Measurements from ENCODE around the gene DNASE1L2. TPM values are rescaled to one million over a fixed set of nuclear protein-coding genes. Genes with fewer than 3 reads are reported as not detected.
A peak's percentile ranks its signal among the peaks of the same experiment; 100 is the strongest.
"Not testable (repeated sequence)": the region's sequence is repeated elsewhere in the genome, so short reads cannot be mapped to it uniquely, and the experiment has no call there.

The DNASE1L2 gene
- total RNA-seq, 1 experiment from 2014 or later, result 0.98 TPM

DNA sequence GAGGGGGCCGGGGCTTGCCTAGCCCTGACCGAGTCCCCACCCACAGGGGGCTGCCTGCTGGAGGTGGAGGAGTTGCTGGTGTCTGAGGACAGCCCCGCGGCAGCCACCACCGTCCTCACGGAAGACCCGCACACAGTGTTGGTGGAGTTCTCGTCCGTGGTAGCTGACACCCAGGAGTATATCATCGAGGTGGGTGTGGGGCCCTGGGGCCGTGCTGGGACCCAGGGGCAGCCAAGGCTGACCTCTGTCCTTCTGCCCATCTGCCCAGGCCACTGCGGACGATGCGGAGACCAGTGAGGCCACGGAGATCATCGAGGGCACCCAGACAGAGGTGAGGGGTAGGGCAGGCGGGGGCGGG is 1.5 kb upstream of the DNASE1L2 start:
- in situ Hi-C loops (cut with HindIII; ENCODE audit: low pct_unique_long_range_greater_than_20kb, low sequenced_read_pairs), result no loop called here
- no peak for DNase-seq (ENCODE audit: low read depth)

DNA sequence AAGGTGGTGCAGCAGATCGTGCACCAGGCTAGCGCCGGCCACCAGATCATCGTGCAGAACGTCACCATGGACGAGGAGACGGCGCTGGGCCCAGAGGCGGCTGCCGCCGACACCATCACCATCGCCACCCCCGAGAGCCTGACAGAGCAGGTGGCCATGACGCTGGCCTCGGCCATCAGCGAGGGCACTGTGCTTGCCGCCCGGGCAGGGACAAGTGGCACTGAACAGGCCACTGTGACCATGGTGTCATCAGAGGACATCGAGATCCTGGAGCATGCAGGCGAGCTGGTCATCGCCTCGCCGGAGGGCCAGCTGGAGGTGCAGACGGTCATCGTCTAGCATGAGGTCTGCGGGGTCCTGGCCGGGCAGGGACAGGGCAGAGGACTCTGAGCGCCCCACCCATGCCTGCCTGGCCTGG is 1.0 kb upstream of the DNASE1L2 start:
- DNase-seq (ENCODE audit: low read depth), result no peak
- in situ Hi-C loops (cut with HindIII; ENCODE audit: low pct_unique_long_range_greater_than_20kb, low sequenced_read_pairs), result no loop called here

DNA sequence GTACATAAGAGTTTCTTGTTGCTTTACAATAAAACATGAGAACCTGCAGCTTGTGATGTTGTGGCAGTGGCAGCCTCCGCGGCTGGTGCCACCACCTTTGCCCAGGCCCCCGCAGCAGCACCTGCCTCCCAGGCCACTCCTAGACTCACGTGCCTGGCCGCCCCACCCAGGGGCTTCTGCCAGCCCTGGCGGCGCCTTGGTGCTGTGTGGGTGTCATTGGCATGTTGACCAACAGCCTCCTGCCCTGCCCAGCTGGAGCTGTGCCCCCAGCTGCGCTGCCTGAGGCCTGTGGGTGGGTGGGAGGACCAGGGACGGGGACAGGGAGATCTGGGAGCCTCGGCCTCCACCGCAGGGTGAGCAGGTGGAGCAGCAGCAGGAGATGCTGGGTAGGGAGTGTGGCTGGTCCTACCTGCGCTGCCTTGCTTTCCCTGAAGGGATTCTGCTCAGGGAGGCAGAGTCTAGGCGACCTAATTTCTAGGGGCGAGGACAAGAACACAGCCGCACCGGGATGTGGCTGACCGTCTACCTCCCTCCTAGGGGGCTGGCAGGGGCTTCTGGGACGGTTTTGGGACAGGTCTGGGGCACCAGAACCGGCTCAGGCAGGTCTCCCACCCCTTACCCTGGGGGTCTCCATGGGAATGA is 428 bp upstream of the DNASE1L2 start:
- no peak for DNase-seq (ENCODE audit: low read depth)
- in situ Hi-C loops (cut with HindIII; ENCODE audit: low pct_unique_long_range_greater_than_20kb, low sequenced_read_pairs), result no loop called here

DNA sequence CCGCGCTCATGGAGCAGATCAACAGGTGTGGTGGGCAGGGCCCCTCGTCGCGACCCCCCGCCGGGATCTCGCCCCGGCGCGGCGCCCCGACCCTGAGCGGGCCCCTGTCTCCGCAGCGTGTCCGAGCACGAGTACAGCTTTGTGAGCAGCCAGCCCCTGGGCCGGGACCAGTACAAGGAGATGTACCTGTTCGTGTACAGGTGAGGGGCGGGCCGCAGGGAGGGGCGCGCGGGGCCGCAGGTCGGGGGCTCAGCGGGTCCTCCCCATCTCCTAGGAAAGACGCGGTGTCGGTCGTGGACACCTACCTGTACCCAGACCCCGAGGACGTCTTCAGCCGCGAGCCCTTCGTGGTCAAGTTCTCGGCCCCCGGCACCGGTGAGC is 848 bp downstream of the DNASE1L2 start:
- in situ Hi-C loops (cut with HindIII; ENCODE audit: low pct_unique_long_range_greater_than_20kb, low sequenced_read_pairs), result no loop called here
- no peak for DNase-seq (ENCODE audit: low read depth)

DNA sequence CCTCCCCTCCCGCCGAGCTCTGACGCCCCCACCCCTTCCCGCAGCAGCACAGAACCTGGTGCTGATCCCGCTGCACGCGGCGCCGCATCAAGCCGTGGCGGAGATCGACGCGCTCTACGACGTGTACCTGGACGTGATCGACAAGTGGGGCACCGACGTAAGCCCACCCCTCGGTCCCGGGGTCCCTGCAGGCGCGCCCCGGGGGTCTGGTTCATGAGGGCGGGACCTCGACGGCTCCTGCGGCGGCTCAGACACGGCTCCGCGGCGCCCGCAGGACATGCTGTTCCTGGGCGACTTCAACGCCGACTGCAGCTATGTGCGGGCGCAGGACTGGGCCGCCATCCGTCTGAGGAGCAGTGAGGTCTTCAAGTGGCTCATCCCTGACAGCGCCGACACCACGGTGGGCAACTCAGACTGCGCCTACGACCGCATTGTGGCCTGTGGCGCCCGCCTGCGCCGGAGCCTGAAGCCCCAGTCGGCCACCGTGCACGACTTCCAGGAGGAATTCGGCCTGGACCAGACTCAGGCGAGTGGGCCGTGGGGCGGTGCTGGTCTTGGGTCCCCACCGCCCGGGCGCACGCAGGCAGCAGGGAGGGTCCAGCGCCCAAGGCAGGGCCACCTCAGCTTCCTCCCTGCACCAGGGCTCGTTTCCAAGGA is 1.4 kb downstream of the DNASE1L2 start:
- in situ Hi-C loops (cut with HindIII; ENCODE audit: low pct_unique_long_range_greater_than_20kb, low sequenced_read_pairs), result no loop called here

DNA sequence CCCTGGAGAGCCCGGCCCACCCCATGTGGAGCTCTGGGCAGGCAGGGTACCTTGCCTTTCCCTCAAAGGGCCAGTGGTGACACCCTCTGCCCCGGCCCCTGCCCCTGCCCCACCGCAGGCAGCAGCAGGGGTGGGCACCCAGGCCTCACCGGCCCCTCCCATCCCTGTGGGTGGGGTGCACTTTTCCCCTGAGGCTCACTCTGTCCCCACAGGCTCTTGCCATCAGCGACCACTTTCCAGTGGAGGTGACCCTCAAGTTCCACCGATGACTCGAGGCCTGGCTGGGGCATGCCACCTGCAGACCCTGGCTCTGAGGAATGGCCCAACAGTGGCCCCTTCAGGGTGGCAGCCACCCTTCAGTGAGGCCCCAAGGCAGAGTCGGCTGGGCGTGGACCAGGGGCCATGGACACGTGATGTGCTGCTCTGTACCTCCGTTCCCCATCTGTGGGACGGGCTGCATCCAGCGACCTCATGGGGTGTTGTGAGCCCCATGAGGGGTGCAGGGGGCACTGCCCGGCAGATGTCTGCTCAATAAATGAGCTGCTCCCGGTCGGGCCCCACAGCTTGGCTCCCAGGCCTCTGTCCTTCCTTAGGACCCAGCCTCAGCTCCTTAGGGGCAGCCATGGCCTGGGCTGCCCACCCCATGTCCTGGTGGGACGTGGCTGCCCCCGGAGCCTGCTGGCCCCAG is 2.0 kb downstream of the DNASE1L2 start:
- DNase-seq (ENCODE audit: low read depth), result no peak
- in situ Hi-C loops (cut with HindIII; ENCODE audit: low pct_unique_long_range_greater_than_20kb, low sequenced_read_pairs), result no loop called here

More for the DNA sequence above, 1.4 kb downstream of the DNASE1L2 start:
- DNase-seq (ENCODE audit: low read depth), result no peak

DNA sequence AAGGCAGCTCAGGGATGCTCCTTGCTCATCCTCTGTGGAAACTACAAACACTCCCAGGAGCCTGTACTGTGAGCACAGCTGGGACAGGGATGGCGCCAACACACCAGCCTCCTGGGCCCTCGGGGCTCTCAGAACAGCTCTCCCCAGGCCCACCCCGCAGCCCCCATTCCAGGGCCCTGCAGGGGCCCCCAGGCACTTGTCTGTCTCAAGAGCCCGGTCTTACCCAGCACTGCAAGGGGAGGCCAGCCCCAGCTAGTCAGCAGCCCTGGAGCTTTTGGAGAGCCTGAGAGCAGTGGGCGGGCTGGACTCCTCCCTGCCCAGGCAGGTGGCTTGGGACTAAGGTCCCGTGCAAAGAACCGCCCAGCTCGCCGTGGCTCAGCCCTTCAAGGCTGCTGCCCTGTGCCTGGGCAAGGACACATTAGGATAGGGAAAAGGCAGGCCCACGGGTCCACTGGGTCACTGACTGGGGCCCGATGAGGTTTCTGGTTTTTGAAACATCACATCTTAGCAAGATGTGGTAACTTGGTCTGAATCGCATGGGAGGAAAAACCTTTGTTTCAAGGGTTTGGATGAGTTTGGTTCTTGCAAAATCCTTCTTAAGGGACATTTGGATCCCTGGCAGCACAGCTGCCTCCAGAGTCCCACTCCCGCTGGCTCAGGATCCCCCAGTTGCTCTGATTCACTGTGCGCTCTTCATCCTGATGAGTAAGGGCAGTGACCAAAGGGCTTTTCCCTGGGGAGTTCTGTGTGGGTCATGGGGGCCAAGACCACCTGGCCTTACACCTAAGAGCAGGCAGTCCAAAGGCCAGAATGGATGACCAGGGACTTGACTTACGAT is 2.8 kb downstream of the DNASE1L2 start:
- no peak for DNase-seq (ENCODE audit: low read depth)
- in situ Hi-C loops (cut with HindIII; ENCODE audit: low pct_unique_long_range_greater_than_20kb, low sequenced_read_pairs), result no loop called here

DNA sequence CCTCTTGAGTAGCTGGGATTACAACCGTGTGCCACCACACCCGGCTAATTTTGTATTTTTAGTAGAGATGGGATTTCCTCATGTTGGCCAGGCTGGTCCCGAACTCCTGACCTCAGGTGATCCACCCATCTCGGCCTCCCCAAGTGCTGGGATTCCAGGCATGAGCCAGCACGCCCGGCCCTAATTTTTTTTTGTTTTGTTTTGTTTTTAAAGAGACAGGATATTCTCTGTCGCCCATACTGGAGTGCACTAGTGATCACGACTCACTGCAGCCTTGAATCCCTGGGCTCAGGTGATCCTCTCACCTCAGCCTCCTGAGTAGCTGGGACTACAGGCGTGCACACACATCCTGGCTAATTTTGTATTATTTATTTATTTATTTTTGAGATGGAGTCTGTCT is 4.1 kb downstream of the DNASE1L2 start:
- in situ Hi-C loops (cut with HindIII; ENCODE audit: low pct_unique_long_range_greater_than_20kb, low sequenced_read_pairs), result not testable (repeated sequence)
- peak; percentile 46 for DNase-seq (ENCODE audit: low read depth)

DNA sequence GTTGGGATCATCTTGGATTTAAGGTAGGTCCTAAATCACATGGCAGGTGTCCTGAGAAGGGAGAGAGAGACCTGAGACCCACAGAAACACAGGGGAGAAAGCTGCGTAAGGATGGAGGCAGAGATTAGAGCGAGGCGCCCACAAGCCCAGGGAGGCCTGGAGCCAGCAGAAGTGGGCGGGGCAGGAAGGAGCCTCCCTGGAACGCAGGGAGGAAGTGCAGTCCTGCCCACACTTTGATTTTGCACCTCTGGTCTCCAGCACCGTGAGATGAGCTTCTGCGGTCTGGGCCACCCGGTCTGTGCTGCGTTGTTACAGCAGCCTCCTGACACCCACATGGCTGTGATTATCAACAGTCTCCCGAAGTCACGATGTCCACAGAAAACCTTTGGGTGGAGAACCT is 6.4 kb downstream of the DNASE1L2 start:
- no peak for DNase-seq (ENCODE audit: low read depth)
- in situ Hi-C loops (cut with HindIII; ENCODE audit: low pct_unique_long_range_greater_than_20kb, low sequenced_read_pairs), result no loop called here

DNA sequence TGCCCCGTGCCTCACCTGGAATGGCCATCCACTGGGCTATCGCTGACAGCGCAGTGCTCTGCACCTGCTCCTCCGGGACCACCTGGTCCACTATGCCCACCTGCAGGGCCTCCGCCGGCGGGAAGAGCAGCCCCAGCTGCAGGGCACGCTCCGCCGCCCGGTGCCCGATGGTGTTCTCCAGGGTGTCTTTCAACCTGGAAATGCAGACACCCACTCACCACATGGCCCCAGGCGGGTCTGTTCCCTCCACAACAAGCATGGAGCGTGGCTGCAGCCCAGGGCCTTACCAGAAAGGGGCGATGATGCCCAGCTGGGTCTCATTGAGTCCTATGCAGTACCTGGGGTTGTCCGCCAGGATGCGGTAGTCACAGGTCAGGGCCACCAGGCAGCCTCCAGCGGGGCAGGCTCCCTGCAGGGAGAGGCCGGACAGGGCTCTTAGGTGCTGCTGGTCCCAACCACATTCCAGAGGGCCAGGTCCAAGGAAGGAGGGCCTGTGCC is 6.8 kb downstream of the DNASE1L2 start:
- no peak for DNase-seq (ENCODE audit: low read depth)
- in situ Hi-C loops (cut with HindIII; ENCODE audit: low pct_unique_long_range_greater_than_20kb, low sequenced_read_pairs), result no loop called here

DNA sequence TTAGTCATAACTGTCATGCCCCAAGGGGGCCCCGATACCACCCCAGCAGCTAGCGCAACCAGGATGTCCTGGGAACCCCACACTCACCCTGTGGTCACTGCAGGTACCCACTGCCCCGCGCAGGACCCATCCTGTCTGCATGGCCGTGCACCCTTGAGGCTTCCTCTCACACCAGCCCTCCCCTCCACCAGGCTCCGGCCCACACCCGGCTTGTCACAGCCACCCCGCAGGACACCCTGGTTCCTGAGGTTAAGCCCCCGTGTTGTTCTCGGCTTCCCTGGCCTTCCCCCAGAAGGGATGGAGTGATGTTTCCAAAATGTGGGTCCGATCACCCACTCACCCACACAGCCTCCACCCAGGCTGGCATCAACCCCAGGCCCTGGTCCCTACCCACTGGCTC is 7.5 kb downstream of the DNASE1L2 start:
- DNase-seq (ENCODE audit: low read depth), result no peak
- in situ Hi-C loops (cut with HindIII; ENCODE audit: low pct_unique_long_range_greater_than_20kb, low sequenced_read_pairs), result no loop called here

DNA sequence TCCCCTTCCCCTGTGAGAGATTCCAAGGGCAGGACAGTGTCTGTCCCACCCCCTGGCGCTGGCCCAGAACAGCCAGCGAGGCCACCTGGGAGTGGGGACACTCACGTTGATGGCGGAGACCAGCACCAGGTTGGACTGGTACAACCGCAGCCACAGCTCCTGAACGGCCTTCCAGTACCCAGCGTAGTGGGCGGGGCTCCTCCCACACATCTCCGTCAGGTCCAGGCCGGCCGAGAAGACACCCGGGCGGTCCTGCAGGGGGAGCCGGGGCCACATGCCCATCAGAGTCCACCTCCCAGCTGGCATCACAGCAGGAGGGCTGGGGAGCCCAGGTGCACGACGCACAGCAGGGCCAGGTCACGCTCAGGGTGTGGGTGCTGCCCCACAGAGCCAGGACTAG is 8.1 kb downstream of the DNASE1L2 start:
- DNase-seq (ENCODE audit: low read depth), result no peak
- in situ Hi-C loops (cut with HindIII; ENCODE audit: low pct_unique_long_range_greater_than_20kb, low sequenced_read_pairs), result no loop called here

DNA sequence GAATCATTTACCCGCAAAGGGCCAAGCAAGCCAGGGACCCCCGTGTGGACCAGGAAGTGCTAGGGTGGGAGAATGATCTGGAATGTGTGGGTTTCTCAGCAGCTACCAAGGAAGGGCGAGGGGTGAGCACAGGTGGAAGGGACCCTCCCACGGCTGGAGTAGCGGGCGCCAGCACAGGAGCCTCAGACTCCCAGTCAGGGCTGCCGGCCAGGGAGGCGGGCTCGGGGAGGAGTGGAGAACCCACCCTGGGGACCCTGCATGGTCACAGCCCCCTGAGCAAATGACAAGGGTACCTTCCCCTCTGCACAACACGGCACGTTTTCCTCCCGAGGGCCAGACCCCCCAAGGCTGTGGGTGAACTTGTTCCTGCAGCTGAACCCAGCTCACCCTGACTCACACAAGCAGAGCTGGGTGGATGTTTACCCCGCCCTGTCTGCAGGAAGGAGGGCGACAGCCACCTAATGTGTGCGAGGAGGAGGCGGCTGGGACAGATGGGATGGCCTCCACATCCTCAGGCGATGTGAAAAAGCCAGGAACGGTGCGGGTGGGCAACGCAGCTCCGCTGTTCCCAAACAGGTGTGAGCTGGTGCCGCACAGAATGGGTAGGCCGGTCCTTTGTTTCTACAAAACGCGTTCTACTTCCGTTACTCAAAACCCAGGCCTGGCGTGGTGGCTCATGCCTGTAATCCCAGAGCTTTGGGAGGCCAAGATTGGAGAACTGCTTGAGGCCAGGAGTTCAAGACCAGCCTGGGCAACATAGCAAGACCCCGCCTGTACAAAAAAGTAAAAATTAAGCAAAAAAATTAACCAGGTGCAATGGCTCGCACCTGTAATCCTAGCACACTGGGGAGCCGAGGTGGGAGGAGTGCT is 8.9 kb downstream of the DNASE1L2 start:
- DNase-seq (ENCODE audit: low read depth), result no peak
- in situ Hi-C loops (cut with HindIII; ENCODE audit: low pct_unique_long_range_greater_than_20kb, low sequenced_read_pairs), result no loop called here

DNA sequence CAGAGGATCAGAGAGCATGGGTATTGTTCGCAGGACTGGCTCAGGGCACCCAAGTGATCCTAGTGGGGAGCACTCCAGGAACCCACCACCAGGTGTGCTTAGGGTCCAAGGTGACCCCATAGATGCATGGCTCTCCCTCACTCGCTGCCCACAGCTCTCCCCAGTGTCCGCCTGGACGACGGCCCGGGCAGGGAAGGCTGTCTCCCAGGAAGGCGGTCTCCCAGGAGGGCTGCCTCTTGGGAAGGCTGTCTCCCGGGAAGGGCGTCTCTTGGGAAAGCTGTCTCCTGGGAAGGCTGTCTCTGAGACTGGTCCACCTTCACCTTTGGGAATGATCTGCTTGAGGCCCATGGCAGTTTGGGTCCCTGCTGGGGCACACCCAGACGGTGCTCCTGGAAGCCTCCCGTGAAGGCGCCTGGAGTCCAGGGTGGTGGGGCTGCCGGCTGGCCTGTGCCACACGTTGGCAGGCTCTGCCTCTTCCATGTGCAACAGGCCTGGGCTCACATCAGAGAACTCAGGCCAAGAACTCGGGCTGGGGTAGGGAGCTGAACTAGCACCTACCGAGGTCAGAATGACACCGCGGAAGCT is 10.1 kb downstream of the DNASE1L2 start:
- no peak for DNase-seq (ENCODE audit: low read depth)
- in situ Hi-C loops (cut with HindIII; ENCODE audit: low pct_unique_long_range_greater_than_20kb, low sequenced_read_pairs), result no loop called here

DNA sequence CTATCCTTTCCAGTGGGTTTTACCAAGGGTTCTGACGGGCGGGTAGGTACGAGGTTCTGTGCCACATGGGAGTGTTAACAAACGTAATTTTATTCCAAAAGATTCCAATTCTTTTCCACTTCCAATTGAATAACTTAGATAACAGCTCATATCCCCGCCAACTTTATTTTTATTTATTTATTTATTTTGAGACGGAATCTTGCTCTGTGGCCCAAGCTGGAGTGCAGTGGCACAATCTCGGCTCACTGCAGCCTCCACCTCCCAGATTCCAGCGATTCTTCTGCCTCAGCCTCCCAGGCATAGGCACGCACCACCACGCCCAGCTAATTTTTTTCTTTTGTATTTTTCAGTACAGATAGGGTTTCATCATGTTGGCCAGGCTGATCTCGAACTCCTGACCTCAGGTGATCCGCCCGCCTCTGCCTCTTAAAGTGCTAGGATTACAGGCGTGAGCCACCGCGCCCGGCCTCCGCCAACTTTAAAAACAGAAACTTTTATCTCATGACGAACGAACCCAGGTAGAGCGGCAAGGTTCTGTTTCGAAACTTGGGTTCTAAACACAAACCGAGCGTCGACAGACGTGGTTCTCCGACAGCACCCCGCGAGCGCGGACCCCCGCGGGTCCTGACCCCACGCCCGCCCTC is 14.5 kb downstream of the DNASE1L2 start:
- DNase-seq (ENCODE audit: low read depth), result peak; percentile 73
- in situ Hi-C loops (cut with HindIII; ENCODE audit: low pct_unique_long_range_greater_than_20kb, low sequenced_read_pairs), result no loop called here

DNA sequence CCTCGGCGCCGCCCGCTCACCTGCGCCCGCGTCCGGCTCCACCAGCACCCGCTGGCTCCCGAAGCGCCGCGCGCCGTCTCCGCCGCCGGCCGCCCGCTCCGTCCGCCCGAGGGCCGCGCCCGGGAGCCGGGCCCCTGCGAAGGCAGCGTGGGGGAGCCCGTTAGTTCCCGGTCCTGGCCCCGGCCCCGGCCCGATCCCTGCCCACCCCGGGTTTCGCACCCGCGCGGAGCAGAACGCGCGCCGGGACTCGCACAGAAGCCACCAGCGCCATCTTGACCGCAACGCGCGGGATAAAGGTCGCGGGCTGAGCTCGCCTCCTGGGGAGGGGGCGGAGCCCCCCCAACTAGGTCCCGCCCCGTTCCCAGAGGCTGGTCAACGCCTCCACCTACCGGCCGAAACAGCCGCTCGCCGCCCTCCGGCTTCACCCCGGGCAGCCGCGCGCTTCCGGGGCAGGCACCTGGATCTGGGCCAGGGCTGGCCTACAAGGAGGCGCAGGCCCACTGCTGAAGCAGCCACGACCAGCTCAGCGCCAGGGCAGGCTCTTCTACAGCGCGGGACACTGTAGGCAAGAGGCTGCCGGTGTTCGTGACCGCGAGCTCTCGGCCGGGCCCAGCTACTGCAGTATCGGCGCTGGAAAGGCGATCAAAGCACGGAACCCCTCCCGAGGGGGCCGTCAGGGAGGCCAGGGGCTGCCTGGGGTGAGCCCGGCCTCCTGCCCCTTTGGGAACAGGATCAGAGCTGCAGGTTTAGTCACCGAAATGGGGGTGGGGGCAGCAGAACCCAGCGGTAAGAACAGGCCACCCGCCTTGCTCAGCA is 15.3 kb downstream of the DNASE1L2 start, which contains the start of gene ECI1:
ECI1 (minus strand) TSS at position 292 of the 816 bp plus-strand sequence; CDS start at position 271, 21 bp downstream.
- peak; percentile 99 for DNase-seq (ENCODE audit: low read depth)
- in situ Hi-C loops (cut with HindIII; ENCODE audit: low pct_unique_long_range_greater_than_20kb, low sequenced_read_pairs), result no loop called here
